HepG2 (cell line): ENCODE results near the gene ATG4A. TPM values are rescaled to one million over a fixed set of nuclear protein-coding genes. Genes with fewer than 3 reads are reported as not detected.

Experiments used
- ATAC-seq: fragments of 200-7000 bp; cut with Tn5 transposase; 3 replicates; pipeline ENCODE4 v1.9.1; 2020; ENCODE audit warnings: mild to moderate bottlenecking, moderate library complexity
- BruUV-seq: library from RNA; stranded (reverse); fragments of 400-500 nt; replicated peaks from 2 replicates; lab custom pipeline; 2021; lab: Mats Ljungman, UMichigan
- CTCF ChIA-PET: fragments of 300-600 bp; formaldehyde crosslinking; extraction: SDS; loops from one replicate; lab custom pipeline; 2021; ENCODE audit warnings: low total read pairs, inconsistent platforms, low intra/inter-chr PET ratio; lab: Yijun Ruan, JAX
- POLR2A ChIA-PET: fragments of 350-600 bp; sonication (Branson Sonifier 250); formaldehyde crosslinking; loops from one replicate; lab custom pipeline; 2020; ENCODE audit warnings: antibody characterized with exemption, inconsistent platforms; lab: Yijun Ruan, JAX
- DNase-seq: peaks from one replicate; pipeline ENCODE4 v3.0.0-alpha.2; 2015; ENCODE audit warnings: low spot score
- FAIRE-seq: peaks from 3 replicates; lab custom pipeline; 2011; peaks lifted over from hg19 to GRCh38; lab: Jason Lieb, UNC
- H2AFZ ChIP-seq: one replicate; pipeline ENCODE4 v1.6.1; 2011; ENCODE audit warnings: low read length, inconsistent platforms
- H3K27ac ChIP-seq: fragments of 300-600 bp; 3 replicates; pipeline ENCODE4 v1.8.0; 2011; ENCODE audit warnings: mixed run types, mild to moderate bottlenecking, mixed read lengths, low read length, inconsistent platforms; ENCODE audit not compliant: insufficient read depth; ENCODE audit errors: extremely low read length
- H3K27me3 ChIP-seq, 2 experiments: fragments of 200-600 bp in 1 of 2; 2 replicates in 1 of 2; 3 replicates in 1 of 2; pipeline versions ENCODE4 v1.6.0 to v1.8.0; 2011; ENCODE audit warnings: low read length in 2 of 2, mild to moderate bottlenecking in 2 of 2, moderate library complexity in 2 of 2, inconsistent platforms in 1 of 2; ENCODE audit not compliant: insufficient read depth in 2 of 2, control insufficient read depth in 1 of 2
- H3K36me3 ChIP-seq, 2 experiments: fragments of 200-600 bp in 1 of 2; replicated peaks in 1 of 2; 2 replicates in 1 of 2; 3 replicates in 1 of 2; pipeline versions ENCODE4 v1.5.1 to v1.8.0; 2011; ENCODE audit warnings: low read length in 2 of 2, inconsistent platforms in 1 of 2; ENCODE audit not compliant: insufficient read depth in 2 of 2, control insufficient read depth in 1 of 2
- H3K4me1 ChIP-seq: 2 replicates; pipeline ENCODE4 v1.5.1; 2012; ENCODE audit warnings: low read length, inconsistent platforms; ENCODE audit not compliant: insufficient read depth
- H3K4me2 ChIP-seq: 2 replicates; pipeline ENCODE4 v1.6.0; 2011; ENCODE audit warnings: low read depth, low read length, inconsistent platforms
- H3K4me3 ChIP-seq, 3 experiments: fragments of 200-600 bp in 1 of 3; sonication (generic), shearing (Covaris generic) in 1 of 3; replicated peaks in 1 of 3; 2 replicates each; pipeline ENCODE4 v1.5.1; 2011 to 2016; ENCODE audit warnings: low read length in 3 of 3, inconsistent platforms in 2 of 3, low read depth in 2 of 3, mild to moderate bottlenecking in 2 of 3, control low read depth in 1 of 3, mixed read lengths in 1 of 3; ENCODE audit not compliant: insufficient read depth in 1 of 3
- H3K79me2 ChIP-seq: one replicate; pipeline ENCODE4 v1.6.1; 2011; ENCODE audit warnings: low read length, inconsistent platforms; ENCODE audit not compliant: insufficient read depth
- H3K9ac ChIP-seq: 2 replicates; pipeline ENCODE4 v1.6.0; 2011; ENCODE audit warnings: mild to moderate bottlenecking, low read depth, low read length, inconsistent platforms; ENCODE audit not compliant: insufficient read depth
- H3K9me3 ChIP-seq: 2 replicates; pipeline ENCODE4 v1.5.1; 2012; ENCODE audit warnings: mild to moderate bottlenecking, low read length
- H4K20me1 ChIP-seq: 2 replicates; pipeline ENCODE4 v1.6.0; 2011; ENCODE audit warnings: inconsistent platforms, mild to moderate bottlenecking, low read length, moderate library complexity; ENCODE audit not compliant: insufficient read depth
- ERF ChIP-seq: IDR thresholded peaks from 2 replicates; pipeline ENCODE4 v1.6.1; 2018; ENCODE audit warnings: missing biosample characterization, missing genetic modification reagents
- FOXK2 ChIP-seq: fragments of 450-650 bp; IDR thresholded peaks from 2 replicates; pipeline ENCODE4 v1.6.1; 2016
- HHEX ChIP-seq: IDR thresholded peaks from 2 replicates; pipeline ENCODE4 v1.6.1; 2016; ENCODE audit warnings: control low read depth
- NR2C2 ChIP-seq: sonication (generic); formaldehyde crosslinking; IDR thresholded peaks from 2 replicates; pipeline ENCODE4 v1.4.0; 2020; ENCODE audit warnings: missing genetic modification reagents, mild to moderate bottlenecking, moderate library complexity, borderline replicate concordance
- PBX2 ChIP-seq: IDR thresholded peaks from 2 replicates; pipeline ENCODE4 v1.6.1; 2016; ENCODE audit warnings: control low read depth
- RARA ChIP-seq: IDR thresholded peaks from 2 replicates; pipeline ENCODE4 v1.6.1; 2016; ENCODE audit warnings: missing genetic modification reagents, missing compliant biosample characterization
- TFE3 ChIP-seq: IDR thresholded peaks from 2 replicates; pipeline ENCODE4 v1.6.1; 2016
- ZBTB20 ChIP-seq: sonication (generic); formaldehyde crosslinking; IDR thresholded peaks from 2 replicates; pipeline ENCODE4 v1.8.1; 2023; ENCODE audit warnings: missing genetic modification reagents, low read depth, mild to moderate bottlenecking, borderline replicate concordance
- ZNF280D ChIP-seq: sonication (generic); formaldehyde crosslinking; IDR thresholded peaks from 2 replicates; pipeline ENCODE4 v1.5.1; 2020; ENCODE audit warnings: mild to moderate bottlenecking, missing genetic modification reagents
- ZNF790 ChIP-seq: sonication (generic); formaldehyde crosslinking; IDR thresholded peaks from 2 replicates; pipeline ENCODE4 v1.8.0; 2022; ENCODE audit warnings: missing genetic modification reagents, mild to moderate bottlenecking, borderline replicate concordance
- ZSCAN29 ChIP-seq: sonication (generic); formaldehyde crosslinking; conservative IDR thresholded peaks from 2 replicates; pipeline ENCODE4 v1.4.0; 2020; ENCODE audit warnings: mild to moderate bottlenecking, missing genetic modification reagents
- WGBS: methylation state at CpG from one replicate; pipeline ENCODE4 v1.1.6; 2017; ENCODE audit warnings: low lambda C conversion rate; 5-methylcytosine and 5-hydroxymethylcytosine counted together
- in situ Hi-C: cut with HindIII; loops from 2 replicates; pipeline ENCODE4 v1.10.0; 2017; ENCODE audit warnings: low pct_unique_long_range_greater_than_20kb; ENCODE audit not compliant: extremely low pct_ligation_motif_present
- intact Hi-C: fragments of 100-400 bp; cut with micrococcal nuclease; formaldehyde crosslinking; loops from one replicate; pipeline ENCODE4 v1.10.0; 2022; ENCODE audit not compliant: unreplicated experiment
- polyA plus RNA-seq, 8 experiments: library from polyadenylated mRNA; depleted of rRNA in 3 of 8; stranded (reverse) in 7 of 8; unstranded in 1 of 8; fragments of >200 nt; fragmentation: Illumina TruSeq in 4 of 8; extraction: Trizol in 4 of 8; gene quantifications; 2 replicates each; pipeline versions ENCODE4 v1.2.1 to v1.2.3, GENCODE V29; 2011 to 2016; ENCODE audit warnings: low read depth in 4 of 8, missing spikeins in 1 of 8, mixed read lengths in 1 of 8; ENCODE audit not compliant: insufficient read depth in 1 of 8
- total RNA-seq, 5 experiments: library from RNA; depleted of rRNA; stranded (reverse); fragments of >200 nt; fragmentation: Illumina TruSeq; extraction: Trizol; gene quantifications; 2 replicates each; pipeline ENCODE4 v1.2.3, GENCODE V29; 2016; ENCODE audit warnings: low read depth in 1 of 5

The ATG4A gene
- total and polyA plus RNA-seq, 2 of the 13 experiments (the other 11 are each of a cell fraction or from before 2014, with no cell fraction given) = 3.3 to 6.3 TPM

GRCh38 chrX:108177351-108178142 lies 86.0 kb downstream of the ATG4A start:
- in situ Hi-C loops = no loop called here
- POLR2A ChIA-PET = no interaction called here

More at GRCh38 chrX:108177351-108178142, 86.0 kb downstream of the ATG4A start:
- FAIRE-seq (no peak), ATAC-seq (no peak), DNase-seq (no peak)
- Histone ChIP-seq H3K4me2 (no peak overlapping the region), H3K27me3 (no peaks in the 10 kb centered on the region), H4K20me1 (no peaks in the 10 kb centered on the region), H2AFZ (no peak overlapping the region), H3K4me1 (no peaks in the 10 kb centered on the region), H3K79me2 (no peaks in the 10 kb centered on the region), H3K9me3 (no peaks in the 10 kb centered on the region), H3K9ac (no peak overlapping the region), H3K27ac (no peak overlapping the region), H3K4me3 (no peak overlapping the region), H3K36me3 (no peaks in the 10 kb centered on the region)
- intact Hi-C loops = no loop called here
- CTCF ChIA-PET = no interaction called here
- no peak for TF ChIP-seq FOXK2
- no peak for TF ChIP-seq ZNF280D (CRISPR knock-in tag)
- no peak for TF ChIP-seq TFE3
- no peak for TF ChIP-seq ZBTB20 (CRISPR knock-in tag)
- TF ChIP-seq ZSCAN29 (CRISPR knock-in tag) = no peak
- TF ChIP-seq NR2C2 (CRISPR knock-in tag) = no peak
- TF ChIP-seq ERF (CRISPR knock-in tag) = no peak
- TF ChIP-seq PBX2 (CRISPR knock-in tag) = no peak
- no peak for TF ChIP-seq ZNF790 (CRISPR knock-in tag)
- TF ChIP-seq HHEX = no peak
- TF ChIP-seq RARA (CRISPR knock-in tag) = no peak
- 92% methylated on average over 7 of the region's 8 CpGs for WGBS
- no TSS peak for BruUV-seq
